ENCODE measurements around the gene COMTD1. TPM values are rescaled to one million over a fixed set of nuclear protein-coding genes. Genes with fewer than 3 reads are reported as not detected.

Gene COMTD1
- total and polyA plus RNA-seq, 2 of the 8 experiments (the other 6 are each of a cell fraction or from before 2014, with no cell fraction given): 31.9 to 42.4 TPM

DNA sequence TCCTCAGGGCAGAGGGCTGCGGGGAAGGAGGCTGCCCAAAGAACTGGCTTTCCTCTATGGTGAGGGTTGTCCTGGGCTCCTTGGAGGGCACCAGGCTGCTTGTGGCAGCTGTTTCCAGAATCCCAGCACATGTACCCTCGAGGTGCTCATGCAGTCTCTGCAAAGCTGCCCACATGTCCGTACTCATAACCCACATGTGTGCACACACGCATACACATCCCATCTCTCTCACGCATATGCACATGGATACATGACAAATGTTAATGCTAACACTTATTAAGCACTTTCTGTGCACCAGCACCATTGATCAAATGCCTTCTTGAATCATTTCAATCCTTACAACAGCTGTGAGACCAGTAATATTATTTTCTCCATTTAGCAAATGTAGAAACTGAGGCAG lies 36.3 kb upstream of the COMTD1 start (continued):
- TF ChIP-seq NRF1 (IDR thresholded peaks at IDR 0.05; ENCODE audit: low read depth, low read length) (no peak), SRF (IDR thresholded peaks at IDR 0.05; ENCODE audit: low read depth, low read length) (no peak), SAP30 (IDR thresholded peaks at IDR 0.05; ENCODE audit: insufficient read depth, insufficient replicate concordance, low read length) (no peak), ASH2L (IDR thresholded peaks at IDR 0.05; ENCODE audit: low read length) (no peak), BCL11A (IDR thresholded peaks at IDR 0.05; ENCODE audit: low read depth in 2 of 2, low read length in 2 of 2) (no peak), MAFK (IDR thresholded peaks at IDR 0.05; ENCODE audit: low read depth, low read length) (no peak), BACH1 (IDR thresholded peaks at IDR 0.05; ENCODE audit: low read length) (no peak)
